Fibroblast of pulmonary artery (primary cell): ENCODE measurements around the gene MYOG.

Source experiments
- DNase-seq: peaks from one replicate; pipeline ENCODE4 v3.0.0-alpha.2; 2010; ENCODE audit warnings: low read depth
- H3K4me3 ChIP-seq: replicated peaks from 2 replicates; pipeline ENCODE4 v1.5.1; 2011; ENCODE audit warnings: low read depth, mild to moderate bottlenecking, control low read depth, low read length, moderate library complexity
- CTCF ChIP-seq: IDR thresholded peaks from 2 replicates; pipeline ENCODE4 v1.5.1; 2011; ENCODE audit warnings: mild to moderate bottlenecking, control low read depth, low read length, inconsistent platforms; ENCODE audit errors: missing control alignments

MYOG gene

GRCh38 chr1:203066965-203067364, 18.8 kb downstream of the MYOG start:
- no peak for TF ChIP-seq CTCF
- no peak overlapping the region for H3K4me3 ChIP-seq
- DNase-seq = no peak

- no peak for DNase-seq
- H3K4me3 ChIP-seq = no peak overlapping the region
- TF ChIP-seq CTCF = no peak
Measured at GRCh38 chr1:203065986-203066385, 19.8 kb downstream of the MYOG start.

GRCh38 chr1:203065191-203065590, 20.6 kb downstream of the MYOG start:
- no peak overlapping the region for H3K4me3 ChIP-seq
- no peak for TF ChIP-seq CTCF
- no peak for DNase-seq

GRCh38 chr1:203063287-203063686, 22.5 kb downstream of the MYOG start:
- no peak overlapping the region for H3K4me3 ChIP-seq
- no peak for DNase-seq
- no peak for TF ChIP-seq CTCF

GRCh38 chr1:203060115-203060514, 25.7 kb downstream of the MYOG start:
- TF ChIP-seq CTCF = no peak
- H3K4me3 ChIP-seq = no peak overlapping the region
- no peak for DNase-seq

GRCh38 chr1:203059485-203059884, 26.3 kb downstream of the MYOG start:
- no peak overlapping the region for H3K4me3 ChIP-seq
- DNase-seq = no peak
- no peak for TF ChIP-seq CTCF

- H3K4me3 ChIP-seq = no peak overlapping the region
- no peak for TF ChIP-seq CTCF
- no peak for DNase-seq
Measured at GRCh38 chr1:203058676-203058935, 27.2 kb downstream of the MYOG start.
